HUES6 (cell line): ENCODE measurements around the gene HNRNPU.
A peak's percentile ranks its signal among the peaks of the same experiment; 100 is the strongest.

Experiments used
- H3K27ac ChIP-seq: 2 replicates; pipeline ENCODE4 v1.7.0; 2013; ENCODE audit warnings: low read depth, mild to moderate bottlenecking, low read length, inconsistent platforms
- H3K27me3 ChIP-seq: 2 replicates; pipeline ENCODE4 v1.6.1; 2013; ENCODE audit warnings: low read length; ENCODE audit not compliant: control insufficient read depth, insufficient read depth
- H3K36me3 ChIP-seq: 2 replicates; pipeline ENCODE4 v1.6.1; 2013; ENCODE audit warnings: low read length; ENCODE audit not compliant: control insufficient read depth, insufficient read depth
- H3K4me1 ChIP-seq: 2 replicates; pipeline ENCODE4 v1.6.1; 2013; ENCODE audit warnings: low read length; ENCODE audit not compliant: control insufficient read depth, insufficient read depth
- H3K4me3 ChIP-seq: 2 replicates; pipeline ENCODE4 v1.5.1; 2013; ENCODE audit warnings: low read depth, low read length
- H3K9ac ChIP-seq: one replicate; pipeline ENCODE4 v1.6.1; 2013; ENCODE audit warnings: mild to moderate bottlenecking, low read length
- H3K9me3 ChIP-seq: 2 replicates; pipeline ENCODE4 v1.6.1; 2013; ENCODE audit warnings: low read depth, low read length; ENCODE audit not compliant: control insufficient read depth, insufficient read depth

HNRNPU gene

GRCh38 chr1:244850099-244850852 is 14.1 kb downstream of the HNRNPU start:
- H3K4me3 ChIP-seq = no peak overlapping the region
- no peaks in the 10 kb centered on the region for H3K4me1 ChIP-seq
- H3K9me3 ChIP-seq = no peaks in the 10 kb centered on the region
- peaks cover 99% of the 10 kb centered on the region for H3K36me3 ChIP-seq
- H3K27ac ChIP-seq = no peak overlapping the region
- H3K9ac ChIP-seq = no peak overlapping the region
- no peaks in the 10 kb centered on the region for H3K27me3 ChIP-seq

GRCh38 chr1:244849189-244849866 is 15.0 kb downstream of the HNRNPU start:
- H3K36me3 ChIP-seq = peaks cover 99% of the 10 kb centered on the region
- no peak overlapping the region for H3K27ac ChIP-seq
- no peak overlapping the region for H3K4me3 ChIP-seq
- no peaks in the 10 kb centered on the region for H3K27me3 ChIP-seq
- H3K9me3 ChIP-seq = no peaks in the 10 kb centered on the region
- no peaks in the 10 kb centered on the region for H3K4me1 ChIP-seq
- no peak overlapping the region for H3K9ac ChIP-seq

GRCh38 chr1:244846653-244847052 is 17.7 kb downstream of the HNRNPU start:
- H3K27ac ChIP-seq = no peak overlapping the region
- H3K4me3 ChIP-seq = no peak overlapping the region
- H3K27me3 ChIP-seq = no peaks in the 10 kb centered on the region
- peaks cover 99% of the 10 kb centered on the region for H3K36me3 ChIP-seq
- H3K9me3 ChIP-seq = no peaks in the 10 kb centered on the region
- H3K9ac ChIP-seq = no peak overlapping the region
- no peaks in the 10 kb centered on the region for H3K4me1 ChIP-seq

- Histone ChIP-seq H3K4me3 (no peak overlapping the region), H3K27ac (no peak overlapping the region), H3K27me3 (no peaks in the 10 kb centered on the region), H3K36me3 (peaks cover 98% of the 10 kb centered on the region), H3K4me1 (no peaks in the 10 kb centered on the region), H3K9me3 (no peaks in the 10 kb centered on the region), H3K9ac (no peak overlapping the region)
Measured at GRCh38 chr1:244844155-244845121, 19.9 kb downstream of the HNRNPU start.

GRCh38 chr1:244843148-244843978 is 21.0 kb downstream of the HNRNPU start:
- Histone ChIP-seq H3K36me3 (peaks cover 93% of the 10 kb centered on the region), H3K27ac (no peak overlapping the region), H3K9me3 (no peaks in the 10 kb centered on the region), H3K27me3 (no peaks in the 10 kb centered on the region), H3K9ac (no peak overlapping the region), H3K4me1 (no peaks in the 10 kb centered on the region), H3K4me3 (no peak overlapping the region)

GRCh38 chr1:244841273-244841927 is 22.9 kb downstream of the HNRNPU start:
- no peaks in the 10 kb centered on the region for H3K9me3 ChIP-seq
- H3K36me3 ChIP-seq = peaks cover 77% of the 10 kb centered on the region
- no peak overlapping the region for H3K27ac ChIP-seq
- no peak overlapping the region for H3K9ac ChIP-seq
- H3K4me3 ChIP-seq = no peak overlapping the region
- peaks cover 12% of the 10 kb centered on the region; the same call in 1 of the 2 replicates for H3K4me1 ChIP-seq
- H3K27me3 ChIP-seq = no peaks in the 10 kb centered on the region

- Histone ChIP-seq H3K4me3 (no peak overlapping the region), H3K9ac (no peak overlapping the region), H3K36me3 (peaks cover 67% of the 10 kb centered on the region), H3K4me1 (peaks cover 12% of the 10 kb centered on the region; the same call in 1 of the 2 replicates), H3K9me3 (no peaks in the 10 kb centered on the region), H3K27ac (no peak overlapping the region), H3K27me3 (no peaks in the 10 kb centered on the region)
Measured at GRCh38 chr1:244840219-244840794, 24.0 kb downstream of the HNRNPU start.

GRCh38 chr1:244839656-244840055 is 24.7 kb downstream of the HNRNPU start:
- Histone ChIP-seq H3K9me3 (no peaks in the 10 kb centered on the region), H3K4me1 (peaks cover 12% of the 10 kb centered on the region; the same call in 1 of the 2 replicates), H3K27me3 (no peaks in the 10 kb centered on the region), H3K27ac (no peak overlapping the region), H3K36me3 (peaks cover 61% of the 10 kb centered on the region), H3K4me3 (no peak overlapping the region), H3K9ac (no peak overlapping the region)

GRCh38 chr1:244837597-244838258 is 26.6 kb downstream of the HNRNPU start:
- Histone ChIP-seq H3K36me3 (peaks cover 42% of the 10 kb centered on the region), H3K4me3 (peak overlapping the region; percentile 87; the same call in 1 of the 2 replicates), H3K9ac (no peak overlapping the region)

More at GRCh38 chr1:244837597-244838258, 26.6 kb downstream of the HNRNPU start:
- Histone ChIP-seq H3K27me3 (no peaks in the 10 kb centered on the region), H3K4me1 (peaks cover 17% of the 10 kb centered on the region; the same call in 1 of the 2 replicates), H3K9me3 (no peaks in the 10 kb centered on the region), H3K27ac (no peak overlapping the region)
